Measurements from ENCODE around the gene ZDHHC7. TPM values are rescaled to one million over a fixed set of nuclear protein-coding genes. Genes with fewer than 3 reads are reported as not detected.
A peak's percentile ranks its signal among the peaks of the same experiment; 100 is the strongest.
"Not testable (repeated sequence)": the region's sequence is repeated elsewhere in the genome, so short reads cannot be mapped to it uniquely, and the experiment has no call there.

The ZDHHC7 gene, protein sequence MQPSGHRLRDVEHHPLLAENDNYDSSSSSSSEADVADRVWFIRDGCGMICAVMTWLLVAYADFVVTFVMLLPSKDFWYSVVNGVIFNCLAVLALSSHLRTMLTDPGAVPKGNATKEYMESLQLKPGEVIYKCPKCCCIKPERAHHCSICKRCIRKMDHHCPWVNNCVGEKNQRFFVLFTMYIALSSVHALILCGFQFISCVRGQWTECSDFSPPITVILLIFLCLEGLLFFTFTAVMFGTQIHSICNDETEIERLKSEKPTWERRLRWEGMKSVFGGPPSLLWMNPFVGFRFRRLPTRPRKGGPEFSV
- 57.0 and 78.0 TPM in 2 replicates for total RNA-seq (2014; rRNA removed; shearing (Covaris generic))

DNA sequence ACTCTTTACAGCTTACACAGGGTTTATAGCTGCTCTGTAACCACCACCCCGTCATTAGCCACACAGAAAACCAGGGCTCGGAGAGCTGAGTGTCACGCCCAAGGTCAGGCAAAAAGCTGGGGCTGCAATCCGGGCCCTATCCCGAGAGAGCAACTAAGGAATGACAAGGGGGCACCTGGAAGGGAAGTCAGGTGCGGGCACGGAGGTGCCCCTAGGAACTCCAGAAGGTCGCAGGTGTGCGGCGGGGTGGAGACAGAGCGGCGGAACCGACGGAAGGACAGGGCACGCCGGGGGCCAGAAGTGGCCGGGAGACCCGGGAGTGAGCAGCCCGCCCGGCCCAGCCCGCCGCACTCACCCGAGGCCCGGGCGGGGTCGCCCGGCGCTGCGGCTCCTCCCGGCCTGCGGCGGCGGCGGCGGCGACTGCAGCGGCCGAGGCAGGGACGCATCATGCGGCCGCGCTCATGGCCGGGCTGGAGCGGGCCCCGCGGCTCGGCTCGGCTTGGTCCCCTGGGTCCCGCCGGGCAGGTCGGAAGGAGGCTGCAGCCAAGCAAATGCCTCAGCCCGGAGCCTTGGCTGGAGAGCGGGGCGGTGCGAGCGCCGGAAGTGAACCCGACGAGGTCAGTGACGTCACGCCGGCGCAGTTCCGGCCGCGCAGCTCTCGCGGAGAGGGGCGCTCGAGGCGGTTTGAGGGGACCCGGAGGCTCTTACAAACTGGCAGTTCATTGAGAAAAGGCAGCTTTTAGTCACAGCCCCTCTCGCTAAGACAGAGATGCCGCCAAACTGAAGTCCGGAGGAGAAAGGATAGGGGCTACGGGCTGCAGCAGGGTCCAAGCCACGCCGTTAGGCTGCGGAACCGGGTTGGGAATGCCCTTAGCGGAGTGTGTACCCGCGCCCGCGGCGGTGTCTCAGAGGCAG is at the start of gene ZDHHC7:
TSS of gene ZDHHC7 (minus strand) at position 605 of the 915 bp plus-strand sequence. CDS start 20,917 bp downstream, outside the sequence.
- peak; percentile 82 for DNase-seq (ENCODE audit: low read depth)

DNA sequence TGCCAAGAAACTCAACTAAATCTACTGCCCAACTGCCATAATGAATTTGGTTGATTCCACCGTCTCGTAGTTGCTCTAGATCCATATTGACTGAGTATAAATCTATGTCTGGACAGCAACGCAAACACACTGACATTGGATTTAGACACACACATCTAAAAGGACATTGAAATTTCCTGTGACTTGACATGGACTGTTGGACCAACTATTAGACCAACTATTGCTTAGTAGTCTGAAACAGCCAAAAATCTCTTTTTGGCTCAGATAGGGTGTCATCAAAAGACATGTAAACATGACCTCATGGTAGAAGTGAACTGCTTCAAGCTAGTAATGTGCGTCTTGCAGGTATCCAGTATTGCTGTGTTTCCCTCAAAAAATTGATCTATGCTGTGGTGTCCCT is 47.6 kb upstream of the ZDHHC7 start:
- DNase-seq (ENCODE audit: low read depth), result no peak

DNA sequence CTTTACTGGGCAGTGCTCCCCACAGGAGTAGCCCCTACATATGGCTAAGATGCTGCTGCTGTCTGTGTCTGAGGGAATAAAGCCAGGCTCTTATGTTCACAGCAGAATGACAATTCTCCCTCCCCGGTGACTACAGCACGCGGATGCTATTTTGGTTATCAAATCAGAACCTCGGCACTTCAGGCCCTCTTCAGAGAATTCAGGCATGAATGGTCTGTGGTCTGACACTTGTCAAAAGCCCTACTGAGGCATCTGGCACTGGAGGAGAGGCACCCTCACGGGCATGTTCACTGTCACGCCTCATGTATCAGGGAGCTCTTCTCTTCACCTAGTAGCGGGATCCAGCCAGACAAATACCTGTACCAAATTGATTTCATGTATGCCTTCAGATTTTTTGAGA is 46.6 kb upstream of the ZDHHC7 start:
- no peak for DNase-seq (ENCODE audit: low read depth)

DNA sequence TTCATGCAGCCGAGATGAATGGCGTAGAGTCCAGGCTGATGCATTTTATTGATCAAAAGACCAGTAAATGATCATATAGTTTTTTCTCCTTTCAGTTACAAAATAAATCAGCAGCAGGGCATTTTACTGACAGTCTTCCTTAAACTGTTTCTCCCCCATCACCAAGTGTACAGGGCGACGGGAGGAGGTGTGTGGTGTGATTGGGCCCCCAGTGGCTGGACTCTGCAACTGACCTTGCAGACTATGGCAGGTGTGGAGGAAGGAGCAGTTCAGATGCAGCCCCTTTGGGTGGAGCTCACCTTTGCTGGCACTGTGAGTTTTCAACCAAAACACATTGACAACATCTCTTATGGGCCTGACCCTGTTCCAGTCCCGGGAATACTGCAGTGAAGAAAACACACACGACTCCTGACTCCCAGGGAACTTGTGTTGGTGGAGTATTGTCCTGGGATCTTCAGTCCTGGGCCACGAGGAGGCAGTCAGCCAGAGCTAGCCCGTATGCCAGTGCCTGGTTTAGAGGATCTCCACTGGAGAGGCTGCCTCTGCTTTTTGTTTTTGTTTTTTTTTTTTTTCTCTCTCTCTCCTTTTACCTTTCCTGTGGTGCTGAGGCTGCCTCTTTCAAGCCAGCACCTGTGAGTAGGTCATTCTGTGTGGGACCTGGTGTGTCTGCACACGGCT is 46.0 kb upstream of the ZDHHC7 start:
- DNase-seq (ENCODE audit: low read depth), result no peak

DNA sequence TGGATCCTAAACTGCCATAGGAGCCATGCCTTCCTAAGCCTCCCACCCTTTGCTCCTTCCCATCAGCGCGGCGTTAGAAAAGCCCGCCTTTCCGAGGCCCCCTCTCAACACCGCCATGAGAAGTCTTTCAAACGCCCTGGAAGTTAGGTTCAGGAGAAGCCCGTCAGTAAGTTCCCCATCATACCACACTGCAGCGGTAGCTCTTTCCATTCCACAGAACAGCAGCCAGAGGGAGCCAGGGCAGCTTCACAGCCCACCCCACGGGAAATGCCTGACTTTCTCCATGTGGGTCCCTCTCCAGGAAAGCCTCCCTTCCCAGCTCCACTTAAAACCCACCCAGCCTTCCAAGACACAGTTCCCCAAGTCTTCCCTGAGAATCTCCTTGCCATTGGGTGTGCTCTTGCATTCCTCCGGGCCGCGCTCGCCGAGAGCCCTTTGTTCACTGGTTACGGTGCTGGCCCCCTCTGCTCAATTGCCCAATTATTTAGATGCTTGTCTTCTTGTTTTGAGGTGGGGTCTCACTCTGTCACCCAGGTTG is 44.9 kb upstream of the ZDHHC7 start:
- DNase-seq (ENCODE audit: low read depth), result peak; percentile 14

DNA sequence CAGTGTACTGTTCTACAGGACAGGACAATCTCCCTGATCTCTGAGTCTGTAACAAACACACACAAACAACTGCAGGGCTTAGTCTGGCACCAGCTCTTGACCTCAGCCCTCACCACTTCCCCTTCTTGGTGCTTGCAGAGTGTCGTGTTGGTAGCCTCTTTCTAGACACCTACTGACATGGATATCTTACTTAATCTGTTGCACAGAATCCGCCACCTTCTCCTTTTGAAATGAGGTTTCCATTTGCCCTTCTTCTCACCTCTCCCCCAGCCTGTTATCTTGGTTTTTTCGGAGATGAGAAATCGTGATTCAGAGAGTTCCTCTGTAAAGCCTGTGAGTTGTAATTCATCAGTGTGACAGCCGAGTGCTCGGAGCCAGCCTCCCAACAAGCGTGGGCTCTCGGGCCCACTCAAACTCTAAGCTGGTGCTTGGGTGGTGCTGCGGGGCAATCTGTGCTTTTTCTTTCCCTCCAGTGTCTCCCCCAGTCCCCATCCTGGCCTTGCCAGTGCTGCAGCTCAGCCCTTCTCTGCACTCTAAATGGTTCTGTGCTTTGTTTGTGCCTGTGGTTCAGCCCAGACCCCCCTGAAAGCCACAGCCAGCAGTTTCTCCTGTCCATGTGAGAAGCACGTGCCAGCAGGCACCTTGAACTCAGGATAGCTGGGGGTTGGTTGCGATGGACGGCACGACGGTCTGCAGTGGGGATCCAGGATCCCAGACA is 44.3 kb upstream of the ZDHHC7 start:
- peak; percentile 85 for DNase-seq (ENCODE audit: low read depth)

DNA sequence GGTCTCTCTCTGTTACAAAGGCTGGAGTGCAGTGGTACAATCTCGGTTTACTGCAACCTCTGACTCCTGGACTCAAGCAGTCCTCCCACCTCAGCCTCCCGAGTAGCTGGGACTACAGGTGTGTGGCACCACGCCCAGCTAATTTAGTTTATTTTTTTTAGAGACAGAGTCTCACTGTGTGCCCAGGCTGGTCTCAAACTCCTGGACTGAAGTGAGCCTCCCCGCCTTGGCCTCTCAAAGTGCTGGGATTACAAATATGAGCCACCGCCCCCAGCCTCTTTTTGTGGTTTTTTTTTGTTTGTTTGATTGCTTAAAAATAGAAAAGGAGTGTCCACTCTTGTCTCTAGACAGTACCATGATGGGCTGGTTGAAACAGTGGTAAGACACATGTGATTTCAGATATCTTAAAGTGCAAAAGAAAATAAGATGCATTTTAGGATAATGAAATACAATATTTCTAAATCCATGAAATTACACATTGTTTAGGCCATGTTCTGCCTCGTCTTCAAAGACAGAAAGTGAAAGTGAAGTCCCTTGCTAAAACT is 43.7 kb upstream of the ZDHHC7 start:
- DNase-seq (ENCODE audit: low read depth), result no peak

DNA sequence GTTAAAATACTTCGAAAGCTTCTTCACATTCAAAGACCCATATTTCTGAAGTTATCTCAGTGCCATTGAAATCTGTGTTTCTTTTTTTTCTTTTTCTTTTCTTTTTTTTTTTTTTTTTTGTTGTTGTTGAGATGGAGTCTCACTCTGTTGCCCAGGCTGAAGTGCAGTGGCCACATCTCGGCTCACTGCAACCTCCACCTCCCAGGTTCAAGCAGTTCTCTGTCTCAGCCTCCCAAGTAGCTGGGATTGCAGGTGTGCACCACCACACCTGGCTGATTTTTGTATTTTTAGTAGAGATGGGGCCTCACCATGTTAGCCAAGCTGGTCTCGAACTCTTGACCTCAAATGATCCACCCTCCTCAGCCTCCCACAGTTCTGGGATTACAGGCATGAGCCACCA is 43.0 kb upstream of the ZDHHC7 start:
- DNase-seq (ENCODE audit: low read depth), result not testable (repeated sequence)

DNA sequence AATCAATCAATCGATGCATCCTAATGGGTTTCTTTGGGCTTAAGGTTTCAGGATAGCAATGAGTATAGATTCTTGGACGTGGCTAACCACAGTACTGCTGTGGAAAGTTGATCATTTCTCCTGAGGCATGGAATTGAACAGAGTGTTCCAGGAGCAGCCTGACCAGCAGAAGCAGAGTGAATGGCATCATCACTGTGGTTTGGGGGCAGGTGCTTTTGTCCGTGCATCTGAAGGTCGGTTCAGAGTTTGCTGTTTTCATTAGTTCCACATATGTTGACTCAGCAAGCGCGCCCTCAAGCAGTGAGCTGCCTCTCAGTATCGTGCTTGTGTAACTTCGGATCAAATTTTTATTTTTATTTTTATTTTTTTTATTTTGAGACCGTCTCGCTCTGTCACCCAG is 41.2 kb upstream of the ZDHHC7 start:
- DNase-seq (ENCODE audit: low read depth), result peak; percentile 54

DNA sequence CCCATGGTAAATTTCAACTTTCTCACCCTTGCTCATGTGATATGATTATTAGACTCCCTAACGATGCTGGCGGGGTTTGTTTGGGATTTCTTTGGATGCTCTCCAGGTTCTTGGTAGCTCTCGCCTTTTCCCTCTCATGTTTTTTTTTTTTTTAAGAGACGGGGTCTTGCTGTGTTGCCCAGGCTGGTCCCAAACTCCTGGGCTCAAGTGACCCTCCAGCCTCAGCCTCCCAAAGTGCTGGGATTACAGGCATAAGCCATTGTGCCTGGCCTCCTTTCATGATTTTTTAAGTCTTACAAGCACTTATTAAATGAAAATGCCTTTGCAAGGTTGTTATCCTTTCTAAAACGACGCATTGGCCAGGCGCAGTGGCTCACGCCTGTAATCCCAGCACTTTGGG is 40.3 kb upstream of the ZDHHC7 start:
- no peak for DNase-seq (ENCODE audit: low read depth)

DNA sequence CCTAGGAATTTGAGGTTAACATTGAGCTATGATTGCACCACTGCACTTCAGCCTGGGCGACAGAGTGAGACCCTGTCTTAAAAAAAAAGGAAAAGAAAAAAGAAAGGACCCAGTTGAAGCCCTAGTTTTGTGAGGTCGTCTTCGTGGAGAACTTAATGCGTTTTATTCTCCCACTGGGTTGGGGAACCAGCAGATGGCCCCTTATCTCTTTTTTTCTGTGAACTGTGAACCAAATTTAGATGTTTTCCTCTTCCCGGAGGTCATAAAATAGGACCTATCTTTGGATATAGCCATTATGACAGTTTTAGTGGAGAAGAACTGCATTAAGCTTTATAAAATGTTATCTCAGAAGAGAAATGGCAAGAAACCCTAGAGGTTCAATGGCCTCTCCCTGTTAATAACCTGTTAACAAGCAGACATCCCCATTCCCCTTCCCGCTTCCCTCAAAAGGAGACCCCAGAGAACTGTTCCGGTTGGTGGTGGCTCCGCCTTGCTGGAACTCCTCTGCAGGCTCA is 39.8 kb upstream of the ZDHHC7 start:
- DNase-seq (ENCODE audit: low read depth), result no peak

DNA sequence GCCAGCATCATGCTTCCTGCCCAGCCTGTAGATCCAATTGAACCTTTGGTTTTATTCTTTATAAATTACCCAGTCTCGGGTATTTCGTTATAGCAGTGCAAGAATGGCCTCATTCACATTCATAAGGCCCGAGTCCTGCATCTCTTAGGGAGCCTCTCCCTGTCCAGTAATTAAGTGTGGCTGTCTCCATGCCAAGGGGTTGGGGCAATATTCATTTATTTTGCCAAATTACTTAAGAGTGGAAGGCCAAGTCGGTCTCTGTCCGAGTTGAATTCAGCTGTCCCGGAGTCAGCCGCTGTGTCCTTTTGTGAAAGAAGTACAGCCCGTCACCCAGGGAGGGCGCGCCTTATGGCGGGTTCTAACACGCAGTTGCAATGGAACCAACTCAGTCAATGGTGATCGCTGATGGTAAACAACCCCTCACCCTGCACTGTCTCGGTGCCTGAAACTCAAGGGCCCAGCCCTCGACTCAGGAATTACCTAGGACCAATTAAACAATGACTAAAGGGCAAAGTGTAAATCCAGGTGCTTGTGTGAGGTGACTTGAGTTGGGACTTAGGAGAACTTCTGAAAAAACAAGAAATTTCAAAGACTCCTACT is 38.5 kb upstream of the ZDHHC7 start:
- no peak for DNase-seq (ENCODE audit: low read depth)

DNA sequence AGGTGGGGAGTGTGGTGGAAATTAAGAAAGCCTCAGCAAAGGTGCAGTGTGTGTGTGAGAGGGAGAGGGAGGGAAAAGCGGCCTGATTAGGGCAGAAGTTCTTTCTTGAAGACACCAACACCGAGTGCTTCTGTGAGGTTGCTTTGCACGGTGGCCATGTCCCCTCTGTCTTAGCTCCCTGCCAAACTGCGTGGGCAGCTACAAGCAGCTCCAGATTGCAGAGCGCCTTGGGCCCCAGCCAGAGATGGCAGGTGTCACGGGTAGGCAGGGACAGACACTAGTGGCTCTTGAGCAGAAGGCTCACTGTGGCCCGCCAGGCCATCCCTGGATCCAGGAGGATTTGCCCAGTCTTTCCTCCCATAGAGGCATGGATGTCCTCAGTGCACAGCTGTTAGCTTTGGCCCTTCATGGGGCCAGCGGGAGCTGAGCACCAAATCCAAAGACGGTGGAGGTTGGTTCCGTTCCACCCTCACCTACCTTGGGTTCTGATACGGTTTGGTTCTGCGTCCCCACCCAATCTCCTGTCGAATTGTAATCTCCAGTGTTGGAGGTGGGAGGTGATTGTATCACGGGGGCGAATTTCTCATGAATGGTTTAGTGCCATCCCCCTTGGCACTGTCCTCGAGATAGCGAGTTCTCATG is 37.7 kb upstream of the ZDHHC7 start:
- DNase-seq (ENCODE audit: low read depth), result no peak

DNA sequence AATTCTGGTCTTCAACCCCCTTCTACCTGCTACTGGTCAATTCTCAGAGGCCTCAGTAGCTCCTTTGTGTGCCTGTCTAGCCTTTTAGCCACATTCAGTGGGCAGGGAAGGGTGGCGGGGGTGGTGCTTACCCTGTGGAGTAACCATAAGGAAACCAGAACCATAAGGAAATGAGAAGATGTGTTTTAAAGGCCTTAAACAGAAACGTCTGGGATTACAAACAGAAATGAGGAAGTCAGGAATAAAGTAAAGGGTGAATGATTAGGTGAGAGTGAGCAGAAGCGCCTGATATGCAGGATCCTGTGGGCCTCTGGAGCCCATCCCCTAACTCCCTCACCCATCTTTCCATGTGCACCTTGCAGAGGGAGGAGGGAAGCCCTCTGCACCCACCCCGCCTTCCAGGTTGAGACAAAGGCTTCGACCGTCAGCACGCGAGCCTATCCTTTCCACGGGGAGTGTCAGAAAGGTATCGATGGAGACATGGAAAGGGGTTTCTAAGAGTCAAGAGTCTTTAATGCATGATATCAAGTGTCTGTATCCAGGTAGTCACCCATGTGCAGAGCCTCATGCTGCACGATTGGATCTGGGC is 36.6 kb upstream of the ZDHHC7 start:
- DNase-seq (ENCODE audit: low read depth), result no peak

DNA sequence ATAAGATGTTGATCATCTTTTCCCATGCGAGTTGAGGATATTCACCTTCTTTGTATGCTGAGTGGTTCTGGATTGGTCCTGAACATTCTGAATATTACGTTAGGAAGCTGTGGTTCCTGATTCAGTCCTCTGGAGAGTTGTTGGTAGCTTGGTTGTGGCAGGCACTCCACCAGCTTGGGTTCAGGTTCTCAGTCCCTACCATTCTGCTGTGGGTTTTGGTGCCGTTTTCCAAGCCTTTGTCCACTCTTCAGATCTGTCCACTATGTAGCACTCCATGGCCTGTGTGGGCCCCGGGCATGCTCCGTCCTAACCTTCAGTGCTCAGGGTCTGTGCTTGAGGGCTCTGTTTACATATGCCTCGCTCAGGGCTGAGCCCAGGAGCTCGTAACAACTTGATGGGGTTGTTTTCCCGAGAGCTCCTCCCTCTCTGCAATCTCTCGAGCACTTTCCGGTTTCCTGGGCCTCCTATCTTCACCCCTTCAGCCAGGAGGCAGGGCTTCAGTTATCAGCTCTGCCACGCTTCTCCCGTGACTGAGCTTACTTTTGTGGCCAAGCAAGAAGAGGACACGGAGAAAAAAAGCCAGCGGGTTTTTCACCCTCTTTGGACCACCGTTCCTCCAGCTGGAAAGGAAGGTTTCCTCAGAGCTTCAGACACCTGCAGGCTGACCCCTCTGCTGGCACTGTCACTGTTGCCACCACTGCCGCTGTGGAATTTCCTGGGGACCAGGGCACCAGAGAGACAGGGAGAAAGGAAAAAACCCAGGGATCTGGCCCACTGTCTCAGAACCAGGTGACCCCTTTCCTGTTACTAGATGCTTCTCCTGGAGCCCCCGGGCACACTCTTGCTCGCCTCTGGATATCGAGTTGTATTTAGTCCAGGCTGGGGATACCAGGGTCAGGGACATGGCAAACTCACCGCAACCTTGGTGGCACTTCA is 35.9 kb upstream of the ZDHHC7 start:
- DNase-seq (ENCODE audit: low read depth), result no peak

DNA sequence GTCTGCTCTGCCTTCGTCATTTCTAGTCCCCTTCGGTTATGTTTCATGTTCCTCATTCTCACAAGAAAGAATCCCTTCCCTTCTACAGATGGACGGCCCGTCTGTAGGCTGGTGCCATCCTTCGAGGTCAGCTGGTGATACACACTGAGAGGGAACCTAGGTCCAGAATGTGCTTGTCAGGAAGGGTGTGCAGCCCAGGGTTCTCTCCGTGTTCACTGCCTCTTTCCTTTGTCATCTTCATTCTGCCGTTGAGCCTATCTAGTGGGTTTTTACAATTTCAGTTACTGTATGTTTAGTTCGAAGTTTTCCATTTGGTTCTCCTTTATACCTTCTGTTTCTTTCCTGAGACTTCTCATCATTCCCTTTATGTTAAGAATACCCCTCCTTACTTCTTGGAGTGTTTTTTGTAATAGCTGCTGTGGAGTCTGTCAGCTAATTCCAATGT is 35.2 kb upstream of the ZDHHC7 start:
- no peak for DNase-seq (ENCODE audit: low read depth)

DNA sequence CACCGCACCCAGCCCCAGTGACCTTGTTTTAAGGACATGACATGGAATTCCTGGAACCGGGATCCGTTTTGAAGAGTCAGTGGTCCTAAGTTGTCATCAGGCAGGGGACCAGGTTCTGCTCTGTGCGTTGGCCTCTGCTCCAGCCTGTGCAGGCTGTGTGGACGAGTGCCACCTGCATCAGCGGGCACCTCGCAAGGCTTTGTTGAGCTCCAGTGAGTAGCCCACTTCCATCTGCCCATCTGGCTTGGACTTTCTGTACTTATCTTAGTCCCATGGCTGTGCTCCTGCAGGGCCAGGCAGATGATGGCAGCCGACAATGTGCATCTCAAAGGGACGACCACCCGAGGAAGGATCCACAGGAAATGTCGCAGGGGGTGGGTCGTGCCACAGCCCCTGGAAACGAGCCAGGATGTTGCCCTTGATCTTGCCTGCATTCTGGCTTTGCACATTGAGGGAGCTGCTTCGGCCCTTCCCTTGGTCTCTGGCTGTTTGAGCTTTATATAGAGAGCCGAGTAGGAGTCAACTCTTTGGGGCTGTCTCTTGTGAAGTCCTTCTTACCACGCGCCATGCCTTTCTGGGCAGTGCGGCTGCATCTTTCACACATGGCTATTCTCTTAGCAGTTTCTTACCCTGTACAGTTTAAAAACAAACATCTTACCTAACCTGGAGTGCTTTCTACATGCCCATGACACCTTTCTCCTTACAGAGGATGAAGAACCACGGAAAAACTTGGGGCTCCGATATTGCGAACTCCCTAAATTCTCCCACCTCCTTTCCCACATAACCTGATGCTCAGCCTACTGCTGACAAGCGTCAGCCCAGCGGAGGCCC is 34.5 kb upstream of the ZDHHC7 start:
- no peak for DNase-seq (ENCODE audit: low read depth)

All from M059J (cell line).